KMS-11 (cell line): ENCODE results near the gene CYBC1.

Experiments used
- H2AFZ ChIP-seq: fragments of 200-600 bp; sonication (generic); 2 replicates; pipeline ENCODE4 v1.6.1; 2016; ENCODE audit warnings: antibody characterized with exemption, mixed run types, low read depth
- H3K27ac ChIP-seq: fragments of 200-600 bp; sonication (generic); 2 replicates; pipeline ENCODE4 v1.6.1; 2016; ENCODE audit warnings: mild to moderate bottlenecking, mixed run types
- H3K27me3 ChIP-seq: fragments of 200-600 bp; sonication (generic); 2 replicates; pipeline ENCODE4 v1.6.1; 2017; ENCODE audit warnings: mild to moderate bottlenecking, low read depth, mixed run types, moderate library complexity; ENCODE audit not compliant: insufficient read depth
- H3K36me3 ChIP-seq: fragments of 200-600 bp; sonication (generic); 2 replicates; pipeline ENCODE4 v1.6.1; 2017; ENCODE audit warnings: mild to moderate bottlenecking, mixed run types; ENCODE audit not compliant: insufficient read depth
- H3K4me1 ChIP-seq: fragments of 200-600 bp; sonication (generic); 2 replicates; pipeline ENCODE4 v1.6.1; 2016; ENCODE audit warnings: mild to moderate bottlenecking, low read depth, mixed run types; ENCODE audit not compliant: poor library complexity, severe bottlenecking
- H3K4me2 ChIP-seq: fragments of 200-600 bp; sonication (generic); 2 replicates; pipeline ENCODE4 v1.7.0; 2016; ENCODE audit warnings: mild to moderate bottlenecking, mixed run types
- H3K4me3 ChIP-seq: fragments of 200-600 bp; sonication (generic); IDR thresholded peaks from 2 replicates; pipeline ENCODE4 v1.6.1; 2017; ENCODE audit warnings: low read depth, low read length, mixed read lengths; ENCODE audit not compliant: insufficient read depth
- H3K79me2 ChIP-seq: fragments of 200-600 bp; sonication (generic); 2 replicates; pipeline ENCODE4 v1.6.1; 2016; ENCODE audit warnings: low read depth, mixed run types; ENCODE audit not compliant: insufficient read depth
- H3K9ac ChIP-seq: fragments of 200-600 bp; sonication (generic); 2 replicates; pipeline ENCODE4 v1.6.1; 2016; ENCODE audit warnings: mild to moderate bottlenecking, mixed run types
- H4K20me1 ChIP-seq: fragments of 200-600 bp; sonication (generic); 2 replicates; pipeline ENCODE4 v1.6.1; 2016; ENCODE audit warnings: mild to moderate bottlenecking, mixed run types; ENCODE audit not compliant: insufficient read depth
- CTCF ChIP-seq: fragments of 200-600 bp; sonication (generic); conservative IDR thresholded peaks from 2 replicates; pipeline ENCODE4 v1.6.1; 2017; ENCODE audit warnings: low read depth, mild to moderate bottlenecking, antibody characterized with exemption, low read length, moderate library complexity, mixed read lengths

CYBC1 gene

GRCh38 chr17:82449883-82450356 lies 632 bp downstream of the CYBC1 start:
- Histone ChIP-seq H3K4me3 (no peak overlapping the region), H3K4me2 (peak overlapping the region; percentile 80), H3K36me3 (no peaks in the 10 kb centered on the region), H3K4me1 (peaks cover 12% of the 10 kb centered on the region), H3K27me3 (no peaks in the 10 kb centered on the region), H3K27ac (peak overlapping the region; percentile 89), H3K79me2 (peaks cover 32% of the 10 kb centered on the region; the same call in 1 of the 2 replicates), H3K9ac (peak overlapping the region; percentile 76), H2AFZ (peak overlapping the region; percentile 44; the same call in 1 of the 2 replicates), H4K20me1 (no peaks in the 10 kb centered on the region)
- no peak for TF ChIP-seq CTCF

DNA sequence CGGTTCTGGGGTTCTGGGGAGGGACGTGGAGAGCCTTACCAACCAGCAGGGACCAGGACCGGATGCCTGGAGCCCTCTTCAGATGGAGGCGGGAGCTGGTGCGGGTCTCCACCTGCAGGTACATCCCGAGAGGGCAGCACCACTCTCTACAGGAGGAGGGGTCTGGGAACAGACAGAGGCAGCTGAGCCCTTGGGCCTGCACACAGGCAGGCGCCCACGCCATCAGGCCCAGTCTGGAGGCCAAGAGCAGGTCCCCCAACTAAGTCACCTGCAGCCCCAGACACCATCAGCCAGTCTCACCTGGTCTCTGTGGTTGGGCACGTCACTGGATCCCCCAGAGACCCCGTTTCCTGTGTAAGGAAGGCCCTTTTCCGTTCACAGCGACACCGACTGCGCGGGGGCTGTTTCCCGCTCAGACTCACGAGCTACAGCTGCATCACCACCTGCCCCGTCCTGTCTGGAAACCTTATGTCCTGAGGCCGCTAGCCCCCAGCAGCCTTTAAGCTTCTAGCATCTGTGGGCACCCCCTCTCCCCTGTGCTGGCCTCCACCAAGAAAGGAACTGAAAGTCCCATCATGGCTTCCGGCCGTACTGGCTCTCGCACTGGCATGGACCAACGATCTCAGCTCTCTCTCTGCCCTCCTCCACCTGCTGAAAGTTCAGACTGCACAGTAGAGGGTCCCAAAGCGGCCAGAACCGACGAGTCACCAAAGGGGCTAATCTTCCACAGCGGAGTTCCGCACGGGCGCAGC lies 1.2 kb downstream of the CYBC1 start:
- peaks cover 12% of the 10 kb centered on the region for H3K4me1 ChIP-seq
- H3K4me3 ChIP-seq: no peak overlapping the region
- peak overlapping the region; percentile 76 for H3K9ac ChIP-seq
- peaks cover 32% of the 10 kb centered on the region; the same call in 1 of the 2 replicates for H3K79me2 ChIP-seq
- H4K20me1 ChIP-seq: no peaks in the 10 kb centered on the region
- no peaks in the 10 kb centered on the region for H3K36me3 ChIP-seq
- H3K4me2 ChIP-seq: peak overlapping the region; percentile 80
- peak overlapping the region; percentile 44; the same call in 1 of the 2 replicates for H2AFZ ChIP-seq
- H3K27ac ChIP-seq: peak overlapping the region; percentile 89
- no peaks in the 10 kb centered on the region for H3K27me3 ChIP-seq
- TF ChIP-seq CTCF: no peak

DNA sequence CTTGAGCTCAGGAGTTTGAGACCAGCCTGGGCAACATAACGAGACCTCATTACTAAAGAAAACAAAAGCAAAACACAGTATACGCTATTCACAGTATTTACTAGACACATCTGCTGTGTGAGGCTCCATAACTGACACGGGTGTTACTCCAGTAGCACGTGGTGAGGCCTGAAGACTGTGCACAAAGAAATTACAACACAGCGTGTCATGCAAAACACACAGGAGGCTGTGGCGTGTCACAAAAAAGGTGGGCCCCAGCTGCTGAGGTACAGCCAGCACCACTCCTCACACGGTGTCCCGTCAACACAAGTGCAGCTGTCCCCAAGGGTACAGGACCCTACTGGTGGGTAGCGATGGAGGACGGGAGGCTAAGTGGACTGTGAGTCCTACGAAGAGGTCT lies 2.7 kb downstream of the CYBC1 start:
- H3K4me2 ChIP-seq: no peak overlapping the region
- peaks cover 32% of the 10 kb centered on the region; the same call in 1 of the 2 replicates for H3K79me2 ChIP-seq
- no peak overlapping the region for H3K4me3 ChIP-seq
- no peak overlapping the region for H3K9ac ChIP-seq
- no peak overlapping the region for H3K27ac ChIP-seq
- H3K27me3 ChIP-seq: no peaks in the 10 kb centered on the region
- no peaks in the 10 kb centered on the region for H4K20me1 ChIP-seq
- no peak overlapping the region for H2AFZ ChIP-seq
- H3K4me1 ChIP-seq: peaks cover 12% of the 10 kb centered on the region
- no peaks in the 10 kb centered on the region for H3K36me3 ChIP-seq
- TF ChIP-seq CTCF: no peak

GRCh38 chr17:82446649-82447048 lies 3.9 kb downstream of the CYBC1 start:
- peaks cover 32% of the 10 kb centered on the region; the same call in 1 of the 2 replicates for H3K79me2 ChIP-seq
- H3K27me3 ChIP-seq: no peaks in the 10 kb centered on the region
- H3K9ac ChIP-seq: no peak overlapping the region
- no peaks in the 10 kb centered on the region for H3K36me3 ChIP-seq
- no peak for TF ChIP-seq CTCF
- H3K4me1 ChIP-seq: peaks cover 12% of the 10 kb centered on the region
- H3K27ac ChIP-seq: no peak overlapping the region
- no peak overlapping the region for H3K4me3 ChIP-seq
- no peak overlapping the region for H2AFZ ChIP-seq
- H3K4me2 ChIP-seq: no peak overlapping the region
- no peaks in the 10 kb centered on the region for H4K20me1 ChIP-seq
